ENCODE data around the gene RRP1B.

The RRP1B gene

GRCh38 chr21:43717166-43717853 lies 58.0 kb downstream of the RRP1B start:
- TF ChIP-seq ZNF8 (CRISPR knock-in tag; IDR thresholded peaks at IDR 0.05), result no peak
- ATAC-seq, result no peak

GRCh38 chr21:43717967-43718871 lies 58.9 kb downstream of the RRP1B start:
- TF ChIP-seq CSDC2 (CRISPR knock-in tag; IDR thresholded peaks at IDR 0.05), result no peak
- TF ChIP-seq BACH2 (CRISPR knock-in tag; IDR thresholded peaks at IDR 0.05; ENCODE audit: borderline replicate concordance), result no peak
- TF ChIP-seq CSRNP3 (CRISPR knock-in tag; IDR thresholded peaks at IDR 0.05), result no peak
- peak; percentile 10 for ATAC-seq

GRCh38 chr21:43718872-43719747 lies 59.8 kb downstream of the RRP1B start, which contains the start of gene PDXK:
TSS of gene PDXK (plus strand) at chr21:43719129. CDS start at chr21:43719295, 166 bp downstream.
- no peak for TF ChIP-seq TOX (CRISPR knock-in tag; IDR thresholded peaks at IDR 0.05; ENCODE audit: borderline replicate concordance)
- peak; percentile 87 for ATAC-seq

- TF ChIP-seq PPARA (CRISPR knock-in tag; IDR thresholded peaks at IDR 0.05; ENCODE audit: borderline replicate concordance) (no peak), PATZ1 (CRISPR knock-in tag; IDR thresholded peaks at IDR 0.05; ENCODE audit: borderline replicate concordance) (no peak), RARB (CRISPR knock-in tag; IDR thresholded peaks at IDR 0.05) (no peak)
- ATAC-seq, result peak; percentile 31
Measured at GRCh38 chr21:43719748-43720538, 60.6 kb downstream of the RRP1B start.

GRCh38 chr21:43720539-43721166 lies 61.3 kb downstream of the RRP1B start:
- no peak for ATAC-seq
- TF ChIP-seq RARB (CRISPR knock-in tag; IDR thresholded peaks at IDR 0.05) (no peak), CSRNP3 (CRISPR knock-in tag; IDR thresholded peaks at IDR 0.05) (no peak), GLIS3 (CRISPR knock-in tag; IDR thresholded peaks at IDR 0.05) (no peak), ZFP3 (CRISPR knock-in tag; IDR thresholded peaks at IDR 0.05) (no peak), ZNF565 (CRISPR knock-in tag; conservative IDR thresholded peaks at IDR 0.05; ENCODE audit: low read depth) (no peak), SNAI2 (CRISPR knock-in tag; IDR thresholded peaks at IDR 0.05) (no peak), OSR1 (CRISPR knock-in tag; IDR thresholded peaks at IDR 0.05) (no peak), TSHZ2 (CRISPR knock-in tag; IDR thresholded peaks at IDR 0.05) (no peak), TCF4 (CRISPR knock-in tag; IDR thresholded peaks at IDR 0.05; ENCODE audit: borderline replicate concordance) (no peak), ZC3H10 (CRISPR knock-in tag; IDR thresholded peaks at IDR 0.05) (no peak), TOX (CRISPR knock-in tag; IDR thresholded peaks at IDR 0.05; ENCODE audit: borderline replicate concordance) (no peak), BACH2 (CRISPR knock-in tag; IDR thresholded peaks at IDR 0.05; ENCODE audit: borderline replicate concordance) (no peak), ESRRG (CRISPR knock-in tag; IDR thresholded peaks at IDR 0.05) (no peak)

Measured in SK-N-SH treated with all-trans-retinoic acid at 6 μM for 48 hours (cell line).